HG03025 (cell line): ENCODE results near the gene TNFRSF14.
A peak's percentile ranks its signal among the peaks of the same experiment; 100 is the strongest.
"Not testable (repeated sequence)": the region's sequence is repeated elsewhere in the genome, so short reads cannot be mapped to it uniquely, and the experiment has no call there.

ENCODE experiments used
- ATAC-seq: cut with Tn5 transposase; IDR thresholded peaks from one replicate; pipeline ENCODE4 v1.9.1; 2021; ENCODE audit warnings: mild to moderate bottlenecking, moderate library complexity; ENCODE audit not compliant: unreplicated experiment, low FRiP score

Gene TNFRSF14

DNA sequence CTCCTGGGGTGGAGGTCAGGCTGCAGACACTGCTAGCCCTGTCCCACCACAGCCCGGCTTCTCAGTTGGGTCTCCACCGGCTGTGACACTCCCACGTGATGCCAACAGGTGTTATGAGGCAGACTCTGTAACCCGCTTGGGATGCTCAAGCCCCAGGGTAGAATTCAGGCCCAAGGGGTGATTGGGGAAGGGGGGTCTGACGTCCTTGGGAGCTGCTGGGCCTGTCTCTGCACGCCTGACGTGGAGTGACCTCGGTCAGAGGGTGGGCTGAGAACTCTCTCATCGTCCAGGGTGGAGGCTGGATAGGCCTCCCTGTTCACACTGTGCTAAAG is 18.4 kb upstream of the TNFRSF14 start:
- ATAC-seq: no peak

- ATAC-seq: no peak
Measured at GRCh38 chr1:2538376-2538775, 17.8 kb upstream of the TNFRSF14 start.

DNA sequence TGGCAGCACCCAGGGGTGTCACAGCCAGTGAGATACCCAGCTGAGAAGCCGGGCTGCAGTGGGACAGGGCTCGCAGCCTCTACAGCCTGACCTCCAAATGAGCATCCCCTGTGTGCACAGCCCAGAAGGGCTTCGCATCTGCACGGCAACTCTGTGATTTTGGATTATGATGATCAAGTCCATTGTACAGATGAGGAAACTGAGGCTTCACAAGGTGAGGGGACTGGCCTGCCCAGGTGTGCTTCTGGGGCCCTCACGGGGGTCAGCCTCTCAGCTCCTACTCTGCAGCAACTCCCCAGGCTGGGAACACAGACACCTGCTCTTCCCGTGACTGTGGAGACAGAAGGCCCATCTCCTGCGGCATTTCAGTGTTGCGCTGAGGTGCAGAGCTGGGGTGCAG is 17.3 kb upstream of the TNFRSF14 start:
- no peak for ATAC-seq

DNA sequence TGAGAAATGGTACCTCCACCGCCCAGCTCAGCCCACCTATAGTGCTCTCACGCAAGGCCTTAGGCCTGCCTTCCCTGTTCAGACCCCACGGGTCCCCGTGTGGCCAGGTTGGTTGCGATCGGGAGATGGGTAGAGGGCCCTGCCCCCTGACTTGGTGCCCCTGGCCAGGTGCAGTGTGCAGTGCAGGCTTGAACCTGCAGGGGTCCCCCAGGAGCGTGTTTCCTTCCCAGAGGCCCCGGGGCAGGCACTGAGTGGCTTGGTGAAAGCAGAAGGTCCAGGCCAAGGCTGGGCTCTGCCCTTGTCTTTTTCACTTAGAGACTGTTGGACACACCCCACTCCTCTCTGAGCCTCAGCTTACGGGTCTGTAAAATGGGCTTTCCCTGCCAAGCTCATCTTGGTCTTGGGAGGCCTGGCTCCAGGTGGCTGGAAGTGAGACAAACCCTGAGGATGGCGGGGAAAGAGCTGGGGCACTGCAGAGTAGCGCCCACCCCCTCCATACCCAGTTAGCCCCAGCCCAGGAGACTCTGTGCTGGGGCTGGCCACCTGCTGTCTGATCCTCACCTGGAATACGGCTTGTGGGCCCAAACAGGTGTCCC is 16.8 kb upstream of the TNFRSF14 start:
- ATAC-seq: no peak

DNA sequence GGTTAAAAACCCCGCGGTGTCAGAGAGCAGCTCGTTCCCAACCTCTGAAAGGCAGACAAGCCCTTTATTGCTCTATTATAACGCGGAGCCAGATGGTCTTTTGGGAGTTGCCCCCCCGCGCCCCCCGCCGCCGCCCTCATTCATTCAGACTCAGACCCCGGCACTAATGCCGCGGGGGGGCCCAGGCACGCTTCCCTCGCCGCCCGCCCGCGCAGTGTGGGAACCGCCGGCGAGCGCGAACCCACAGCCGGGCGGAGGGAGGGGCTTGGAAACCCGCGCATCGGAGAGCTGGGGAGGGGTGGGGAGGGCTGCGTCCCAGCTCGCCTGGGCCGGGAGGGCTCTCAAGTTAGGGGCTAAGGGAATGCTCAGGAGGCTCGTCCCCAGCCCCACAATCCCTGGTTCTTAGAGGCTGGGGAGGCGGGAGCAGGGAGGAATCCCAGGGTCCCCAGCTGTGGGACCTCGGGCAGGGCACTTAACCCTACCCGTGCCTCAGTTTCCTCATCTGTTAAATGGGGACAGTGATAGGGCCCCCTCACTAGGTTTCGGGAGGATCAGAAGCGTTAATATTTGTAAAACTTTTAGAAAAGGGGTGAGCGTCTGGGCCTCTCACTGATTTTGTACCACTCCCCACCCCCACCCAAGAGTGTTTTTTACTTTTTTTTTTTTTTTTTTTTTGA is 15.2 kb upstream of the TNFRSF14 start:
- ATAC-seq: no peak

- no peak for ATAC-seq
Measured at GRCh38 chr1:2541619-2542245, 14.4 kb upstream of the TNFRSF14 start.

DNA sequence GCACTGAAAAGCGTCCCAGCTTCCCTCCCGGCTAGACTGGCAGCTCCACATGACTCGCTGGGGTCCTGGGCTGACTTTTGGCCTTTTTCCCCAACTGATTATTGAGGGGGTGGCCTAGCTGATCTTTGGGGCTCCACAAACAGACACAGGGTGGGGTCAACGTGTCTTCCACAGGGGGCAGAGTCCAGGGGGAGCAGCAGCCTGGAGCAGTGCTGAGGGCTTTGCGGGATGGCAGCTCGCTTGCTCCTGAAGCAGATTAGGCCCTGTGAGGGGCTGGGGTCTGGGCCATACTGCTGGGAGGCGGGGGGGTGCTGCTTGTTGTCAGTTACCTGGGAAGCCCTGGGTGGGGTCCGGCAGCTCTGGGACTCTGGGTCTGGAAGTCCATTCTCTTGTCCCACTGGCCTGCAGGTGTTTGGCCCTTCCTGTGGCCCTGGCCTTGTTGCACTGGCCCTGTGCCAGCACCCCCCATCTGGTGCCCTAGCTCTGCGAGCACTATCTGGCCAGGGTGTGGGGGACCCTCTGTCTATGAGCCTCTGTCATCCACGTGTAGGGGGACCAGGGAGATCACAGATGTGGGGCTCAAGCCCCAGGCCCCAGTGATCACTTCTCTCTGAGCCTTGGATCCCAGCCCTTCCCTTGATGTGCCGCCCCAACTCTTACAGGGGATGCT is 13.8 kb upstream of the TNFRSF14 start:
- no peak for ATAC-seq

DNA sequence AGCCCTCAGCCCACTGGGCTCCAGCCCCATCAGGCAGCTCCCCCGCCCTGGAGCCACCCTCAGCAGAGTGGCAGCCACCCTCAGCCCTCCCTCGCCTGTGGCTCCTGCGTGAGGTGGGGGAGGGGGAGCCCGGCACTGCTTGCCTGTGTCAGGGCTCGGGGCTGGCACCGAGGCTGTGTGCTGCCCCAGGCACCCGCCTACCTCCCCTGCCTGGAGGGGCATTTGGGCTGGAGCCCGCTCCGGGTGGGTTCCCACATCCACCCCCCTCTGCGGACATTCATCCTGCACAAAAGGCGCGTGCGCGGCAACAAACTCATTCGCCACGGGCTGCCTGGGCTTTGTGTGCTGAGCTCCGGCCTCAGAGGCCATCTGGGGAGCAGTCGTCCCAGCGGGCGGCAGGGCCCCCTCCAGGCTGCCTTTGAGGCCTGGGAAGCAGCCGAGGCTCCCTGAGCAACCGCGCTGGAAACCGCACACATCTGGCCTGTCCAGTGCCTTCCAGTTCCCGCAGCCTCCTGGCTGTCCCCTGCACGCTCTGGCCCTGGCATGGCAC is 12.6 kb upstream of the TNFRSF14 start:
- ATAC-seq: no peak

GRCh38 chr1:2544093-2544874 is 11.9 kb upstream of the TNFRSF14 start:
- no peak for ATAC-seq

- no peak for ATAC-seq
Measured at GRCh38 chr1:2544875-2545640, 11.1 kb upstream of the TNFRSF14 start.

- ATAC-seq: peak; percentile 28
Measured at GRCh38 chr1:2545754-2546514, 10.2 kb upstream of the TNFRSF14 start.

GRCh38 chr1:2546515-2547209 is 9.5 kb upstream of the TNFRSF14 start:
- peak; percentile 21 for ATAC-seq

DNA sequence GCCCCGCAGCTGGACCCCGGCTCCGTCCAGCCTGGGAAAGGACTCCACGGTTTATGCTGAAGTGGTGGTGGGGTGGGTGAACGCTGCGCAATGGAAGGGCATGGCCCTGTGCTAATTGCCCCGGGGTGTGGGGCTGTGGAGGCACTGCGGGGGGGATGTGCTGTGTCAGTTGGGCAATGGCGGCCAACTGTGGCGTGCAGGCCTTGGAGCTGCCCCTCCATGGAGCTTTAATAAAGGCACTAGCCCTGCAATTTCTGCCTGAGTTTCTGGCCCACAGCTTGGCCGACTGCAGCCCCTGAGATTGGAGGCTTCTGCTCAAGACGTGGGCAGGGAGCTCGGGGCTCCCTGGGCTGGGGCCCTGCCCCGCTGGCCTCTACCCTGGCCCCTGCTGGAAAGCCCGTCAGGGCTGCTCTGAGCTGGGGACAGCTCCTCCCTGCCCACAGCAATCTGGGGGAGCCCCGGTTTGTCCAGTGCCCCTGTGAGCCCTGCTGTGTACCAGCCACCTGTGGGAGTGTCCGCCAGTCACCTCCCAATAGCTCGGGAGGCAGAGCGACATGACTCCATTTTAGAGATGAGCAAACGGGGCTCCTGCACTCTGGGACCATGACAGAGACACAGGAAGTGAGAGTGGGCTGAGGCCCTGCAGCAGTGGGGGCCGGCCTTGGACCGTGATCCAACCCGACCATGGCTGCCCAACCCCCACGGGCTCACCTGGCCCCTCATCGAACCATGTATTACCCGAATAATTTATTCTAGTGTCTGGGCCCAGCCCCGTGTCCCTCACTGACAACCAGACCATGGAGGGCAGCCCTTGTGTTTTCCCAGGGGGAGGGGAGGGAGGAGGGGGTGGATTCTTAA is 8.7 kb upstream of the TNFRSF14 start:
- no peak for ATAC-seq

GRCh38 chr1:2548068-2548589 is 8.0 kb upstream of the TNFRSF14 start:
- no peak for ATAC-seq

DNA sequence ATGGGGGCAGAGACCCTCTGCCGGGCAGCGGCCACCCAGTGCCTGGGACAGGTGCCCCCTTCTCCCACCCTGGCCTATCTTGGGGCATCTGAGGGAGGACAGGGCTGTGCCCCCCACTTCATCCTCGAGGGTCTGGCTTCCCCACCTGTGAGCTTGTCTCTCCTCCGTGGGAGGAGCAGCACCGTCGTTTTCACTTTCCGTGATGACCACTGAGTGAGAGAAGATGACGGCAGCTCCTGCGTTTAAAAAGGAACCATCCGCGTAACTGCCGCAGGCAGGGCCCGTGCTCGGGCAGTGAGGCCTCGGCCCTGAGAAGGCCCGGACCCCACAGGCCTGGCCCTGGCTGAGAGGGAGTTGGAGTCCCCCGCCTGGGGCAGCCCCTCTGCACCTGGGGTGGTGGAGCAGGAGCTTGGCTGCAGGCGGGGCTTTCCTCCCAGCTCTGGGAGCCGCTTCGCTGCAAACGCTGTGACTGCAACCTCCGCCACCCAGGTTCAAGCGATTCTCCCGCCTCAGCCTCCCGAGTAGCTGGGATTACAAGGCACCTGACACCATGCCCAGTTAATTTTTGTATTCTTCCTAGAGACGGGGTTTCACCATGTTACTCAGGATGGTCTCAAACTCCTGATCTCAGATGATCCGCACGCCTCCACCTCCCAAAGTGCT is 6.7 kb upstream of the TNFRSF14 start:
- not testable (repeated sequence) for ATAC-seq

GRCh38 chr1:2550309-2550861 is 5.8 kb upstream of the TNFRSF14 start:
- ATAC-seq: not testable (repeated sequence)
